T-cell (primary cell): ENCODE measurements around the gene FAAP100. TPM values are rescaled to one million over a fixed set of nuclear protein-coding genes. Genes with fewer than 3 reads are reported as not detected.

Experiments
- ATAC-seq, 4 experiments: fragments of 200-7000 bp in 3 of 4; fragments of 150-1000 bp in 1 of 4; cut with Tn5 transposase; replicated peaks in 1 of 4; 1 replicate in 3 of 4; 2 replicates in 1 of 4; pipeline ENCODE4 v1.10.0; 2021; ENCODE audit warnings: moderate library complexity in 3 of 4, mild to moderate bottlenecking in 2 of 4, moderate number of reproducible peaks in 1 of 4
- CTCF ChIA-PET, 2 donors: fragments of 300-600 bp; sonication (Branson Sonifier 250); formaldehyde crosslinking; loops; one replicate each; lab custom pipeline; 2022; ENCODE audit warnings: antibody characterized with exemption in 2 of 2; lab: Charles Lee
- POLR2A ChIA-PET, 2 donors: fragments of 300-600 bp; sonication (Branson Sonifier 250); formaldehyde crosslinking; loops; one replicate each; lab custom pipeline; 2022; ENCODE audit warnings: antibody characterized with exemption in 2 of 2; lab: Charles Lee
- DNase-seq, 35 experiments: peaks; one replicate each; pipeline versions ENCODE4 v3.0.0 to v3.0.0-alpha.2; 2013 to 2023
- H3K27ac ChIP-seq: one replicate; pipeline ENCODE4 v1.5.1; 2013; ENCODE audit warnings: low read length
- H3K27me3 ChIP-seq, 2 experiments: replicated peaks in 1 of 2; 1 replicate in 1 of 2; 2 replicates in 1 of 2; pipeline versions ENCODE4 v1.6.1 to v1.7.0; 2013; ENCODE audit warnings: low read length in 1 of 2, mixed read lengths in 1 of 2; ENCODE audit not compliant: control insufficient read depth in 2 of 2, insufficient read depth in 2 of 2; ENCODE audit errors: extremely low read depth in 1 of 2
- H3K36me3 ChIP-seq, 2 donors: 1 replicate in 1 of 2; 2 replicates in 1 of 2; pipeline versions ENCODE4 v1.6.1 to v1.7.0; 2013; ENCODE audit warnings: low read length in 1 of 2; ENCODE audit not compliant: control insufficient read depth in 2 of 2, insufficient read depth in 1 of 2; ENCODE audit errors: extremely low read depth in 1 of 2
- H3K4me1 ChIP-seq, 2 experiments: 1 replicate in 1 of 2; 2 replicates in 1 of 2; pipeline versions ENCODE4 v1.6.1 to v1.7.0; 2013; ENCODE audit warnings: low read length in 2 of 2, mixed read lengths in 1 of 2; ENCODE audit not compliant: insufficient read depth in 2 of 2, control insufficient read depth in 1 of 2; ENCODE audit errors: extremely low read depth in 1 of 2
- H3K4me3 ChIP-seq, 2 donors: 1 replicate in 1 of 2; 2 replicates in 1 of 2; pipeline versions ENCODE4 v1.5.1 to v1.7.0; 2013; ENCODE audit warnings: mild to moderate bottlenecking in 2 of 2, low read length in 1 of 2, moderate library complexity in 1 of 2; ENCODE audit not compliant: control insufficient read depth in 1 of 2; ENCODE audit errors: extremely low read depth in 1 of 2
- H3K9me3 ChIP-seq: 2 replicates; pipeline ENCODE4 v1.7.0; 2013
- H3K27ac Mint-ChIP-seq, 2 donors: one replicate each; pipeline ENCODE4 v1.8.0; 2020 to 2021; ENCODE audit warnings: mild to moderate bottlenecking in 2 of 2, mixed read lengths in 2 of 2
- H3K27me3 Mint-ChIP-seq, 2 donors: one replicate each; pipeline ENCODE4 v1.8.0; 2021 to 2022; ENCODE audit warnings: mixed read lengths in 2 of 2
- H3K36me3 Mint-ChIP-seq: one replicate; pipeline ENCODE4 v1.8.0; 2021; ENCODE audit warnings: mixed read lengths
- H3K4me1 Mint-ChIP-seq, 3 donors: one replicate each; pipeline ENCODE4 v1.8.0; 2020 to 2022; ENCODE audit warnings: mixed read lengths in 3 of 3, mild to moderate bottlenecking in 1 of 3
- H3K4me3 Mint-ChIP-seq, 3 donors: one replicate each; pipeline ENCODE4 v1.8.0; 2020 to 2022; ENCODE audit warnings: mild to moderate bottlenecking in 3 of 3, mixed read lengths in 3 of 3, moderate library complexity in 3 of 3
- H3K9me3 Mint-ChIP-seq, 3 donors: one replicate each; pipeline ENCODE4 v1.8.0; 2020 to 2022; ENCODE audit warnings: mixed read lengths in 3 of 3
- WGBS: methylation state at CpG from one replicate; pipeline ENCODE4 v1.1.5; 2013; ENCODE audit warnings: missing lambda C conversion rate; ENCODE audit not compliant: insufficient coverage; 5-methylcytosine and 5-hydroxymethylcytosine counted together
- total RNA-seq, 35 experiments: library from RNA in 6 of 35; stranded (reverse) in 6 of 35; fragments of 120-200 nt in 1 of 35; gene quantifications; one replicate each; pipeline versions ENCODE4 v1.2.1 to v1.2.4 and lab custom pipeline; 2013 to 2026

FAAP100 gene
- total RNA-seq, 5 donors from 2014 or later (not counting 1 experiment from before 2014, with no cell fraction given): 31.7 to 62.1 (median 59.0) TPM

DNA sequence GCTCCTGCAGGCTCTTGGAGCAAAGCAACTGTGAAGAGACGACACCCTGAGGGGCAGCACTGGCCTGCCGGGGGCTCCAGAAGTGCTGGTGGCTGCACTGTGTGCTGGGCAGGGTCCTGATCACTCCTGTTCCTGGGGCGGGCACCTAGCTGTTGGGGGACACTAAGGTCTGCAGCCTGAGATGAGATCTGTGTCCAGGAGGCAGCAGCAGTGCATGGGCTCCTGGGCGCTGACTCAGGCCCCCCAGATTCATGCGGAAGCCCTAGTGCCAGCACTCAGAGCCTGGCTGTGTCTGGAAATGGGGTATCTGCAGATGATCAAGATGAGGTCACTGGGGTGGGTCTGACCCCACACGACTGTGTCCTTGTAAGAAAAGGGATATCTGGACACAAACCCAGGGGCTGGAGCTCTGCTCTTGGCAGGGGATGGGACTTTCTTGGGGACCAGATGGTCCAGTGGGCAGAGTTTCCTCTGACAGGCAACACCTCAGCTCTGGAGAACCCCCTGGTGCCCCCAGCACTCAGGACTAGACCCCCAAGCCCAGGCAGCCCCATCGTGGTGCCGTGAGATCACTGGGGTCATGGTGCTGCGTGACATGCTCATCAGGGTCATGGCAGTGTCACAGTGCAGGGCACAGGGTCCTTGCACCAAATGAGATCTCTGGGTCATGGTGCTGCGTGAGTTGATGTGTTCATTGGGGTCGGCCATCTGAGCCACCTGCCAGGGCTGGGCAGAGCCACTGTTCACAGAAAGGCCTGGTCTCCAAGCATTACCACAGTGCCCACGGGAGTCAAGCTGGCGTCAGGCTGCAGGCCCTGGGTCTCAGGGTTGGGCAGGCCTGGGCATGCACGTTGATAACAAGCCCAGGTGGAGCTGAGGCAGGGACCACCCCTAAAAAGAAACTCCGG is 9.5 kb downstream of the FAAP100 start:
- H3K9me3 Mint-ChIP-seq: no peaks in the 10 kb centered on the region
- peaks cover 0 to 8% of the 10 kb centered on the region in 2 donors for H3K27me3 Mint-ChIP-seq
- Histone ChIP-seq H3K4me1 (peaks cover 0 to 1% of the 10 kb centered on the region in 2 experiments), H3K27ac (no peak overlapping the region), H3K9me3 (no peaks in the 10 kb centered on the region), H3K4me3 (no peak overlapping the region), H3K27me3 (peaks cover 0 to 16% of the 10 kb centered on the region in 2 experiments), H3K36me3 (peaks cover 37 to 58% of the 10 kb centered on the region in 2 donors)
- ChIA-PET CTCF (no interaction called here), POLR2A (no interaction called here)
- H3K4me1 Mint-ChIP-seq: peaks cover 0 to 2% (median 0%) of the 10 kb centered on the region in 3 donors
- WGBS: 93% methylated on average over 15 of the region's 15 CpGs
- no peak for DNase-seq
- no peak for ATAC-seq
- H3K27ac Mint-ChIP-seq: no peak overlapping the region
- no peak overlapping the region for H3K4me3 Mint-ChIP-seq
- H3K36me3 Mint-ChIP-seq: peaks cover 22% of the 10 kb centered on the region

DNA sequence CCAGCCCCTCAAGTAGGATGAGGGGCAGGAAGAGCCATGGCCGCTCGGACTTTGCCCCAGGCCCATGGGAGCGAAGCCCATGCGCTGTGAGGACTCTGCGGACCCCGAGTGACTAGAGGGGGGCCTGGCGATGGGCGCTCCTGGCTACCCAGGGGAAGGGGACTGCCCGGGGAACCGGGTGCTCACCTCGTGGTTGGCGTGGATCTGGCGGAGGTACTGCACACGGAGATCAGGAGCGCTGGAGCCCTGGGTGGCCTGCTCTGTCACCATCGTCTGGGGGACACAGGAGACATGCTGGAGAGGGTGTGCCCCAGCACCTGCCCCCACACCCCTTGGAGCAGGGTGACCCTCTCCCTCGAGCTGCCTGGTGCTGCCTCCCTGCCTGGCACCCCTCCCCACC is 11.0 kb downstream of the FAAP100 start:
- ChIA-PET CTCF (no interaction called here), POLR2A (no interaction called here)
- Mint-ChIP-seq H3K9me3 (no peaks in the 10 kb centered on the region), H3K4me1 (peaks cover 0 to 2% (median 0%) of the 10 kb centered on the region in 3 donors), H3K4me3 (no peak overlapping the region), H3K27ac (no peak overlapping the region), H3K36me3 (peaks cover 17% of the 10 kb centered on the region), H3K27me3 (peaks cover 0 to 13% of the 10 kb centered on the region in 2 donors)
- Histone ChIP-seq H3K9me3 (no peaks in the 10 kb centered on the region), H3K27me3 (peaks cover 5 to 30% of the 10 kb centered on the region in 2 experiments), H3K4me1 (peaks cover 0 to 16% of the 10 kb centered on the region in 2 experiments), H3K36me3 (peaks cover 27 to 43% of the 10 kb centered on the region in 2 donors), H3K27ac (no peak overlapping the region), H3K4me3 (no peak overlapping the region)
- no peak for ATAC-seq
- DNase-seq: no peak
- 98% methylated on average over 16 of the region's 17 CpGs for WGBS

DNA sequence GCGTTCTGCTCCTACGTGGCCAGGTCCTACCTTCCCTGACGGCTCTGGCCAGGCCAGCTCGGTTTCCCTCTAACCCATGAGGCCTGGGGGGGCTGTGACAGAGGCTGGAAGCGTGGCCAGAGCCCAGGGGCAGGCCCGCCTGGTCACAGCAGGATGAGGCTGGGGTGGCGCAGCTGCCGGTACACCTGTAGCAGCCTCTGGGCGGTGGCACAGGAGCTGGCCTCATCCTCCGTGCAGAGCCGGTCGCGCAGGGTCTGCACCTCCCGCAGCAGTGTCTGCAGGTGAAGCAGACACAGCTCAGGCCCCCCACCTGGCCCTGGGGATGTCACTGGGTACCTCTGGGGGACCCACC is 11.5 kb downstream of the FAAP100 start:
- ChIA-PET CTCF (no interaction called here), POLR2A (no interaction called here)
- Histone ChIP-seq H3K36me3 (peaks cover 22 to 39% of the 10 kb centered on the region in 2 donors), H3K4me3 (no peak overlapping the region), H3K9me3 (no peaks in the 10 kb centered on the region), H3K4me1 (peaks cover 0 to 16% of the 10 kb centered on the region in 2 experiments), H3K27ac (no peak overlapping the region), H3K27me3 (peaks cover 8 to 35% of the 10 kb centered on the region in 2 experiments)
- H3K36me3 Mint-ChIP-seq: peaks cover 16% of the 10 kb centered on the region
- ATAC-seq (no peak), DNase-seq (no peak)
- H3K4me1 Mint-ChIP-seq: peaks cover 0 to 3% (median 0%) of the 10 kb centered on the region in 3 donors
- H3K4me3 Mint-ChIP-seq: no peak overlapping the region
- no peak overlapping the region for H3K27ac Mint-ChIP-seq
- peaks cover 4 to 17% of the 10 kb centered on the region in 2 donors for H3K27me3 Mint-ChIP-seq
- 97% methylated on average over 14 of the region's 14 CpGs for WGBS
- no peaks in the 10 kb centered on the region for H3K9me3 Mint-ChIP-seq

DNA sequence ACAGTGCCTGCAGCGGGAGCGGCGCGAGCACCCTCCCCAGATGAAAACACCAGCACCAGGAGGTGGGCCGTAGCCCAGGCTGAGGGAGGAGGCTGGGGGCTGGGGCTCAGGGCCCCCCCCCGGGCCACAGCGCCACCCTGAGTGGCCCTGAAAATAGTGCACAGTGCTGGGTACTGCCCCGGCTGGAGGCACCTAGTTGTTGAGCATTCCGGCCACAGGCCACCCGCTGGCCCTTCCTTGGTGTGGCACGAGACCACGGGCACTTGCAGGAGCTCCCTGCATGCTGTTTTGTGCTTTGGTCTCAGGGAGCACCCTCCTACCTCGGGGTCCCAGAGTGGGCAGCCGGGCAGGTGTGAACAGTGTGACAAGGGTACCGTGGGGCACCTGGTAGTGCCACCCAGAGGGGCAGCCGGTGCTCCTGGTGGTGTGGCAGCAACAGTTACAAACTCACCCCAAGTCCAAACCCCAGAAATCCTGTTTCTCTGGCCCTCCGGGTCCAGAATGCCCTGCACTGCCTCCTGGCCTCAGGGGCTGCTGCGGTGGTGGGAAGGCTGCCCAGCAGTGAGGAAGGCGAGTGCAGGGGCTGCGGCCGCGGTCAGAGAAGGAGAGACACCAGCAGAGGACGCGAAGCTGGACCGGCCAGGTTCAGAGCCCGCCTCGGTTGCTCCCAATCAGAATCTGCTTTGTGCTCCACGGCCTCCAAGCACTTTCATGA is 12.0 kb downstream of the FAAP100 start:
- no peaks in the 10 kb centered on the region for H3K9me3 Mint-ChIP-seq
- H3K27ac ChIP-seq: no peak overlapping the region
- no peak overlapping the region for H3K4me3 Mint-ChIP-seq
- H3K27me3 Mint-ChIP-seq: peaks cover 8 to 17% of the 10 kb centered on the region in 2 donors
- no peak overlapping the region for H3K27ac Mint-ChIP-seq
- peaks cover 16% of the 10 kb centered on the region for H3K36me3 Mint-ChIP-seq
- ChIA-PET CTCF (no interaction called here), POLR2A (no interaction called here)
- peaks cover 0 to 16% of the 10 kb centered on the region in 2 experiments for H3K4me1 ChIP-seq
- peaks cover 0 to 3% (median 0%) of the 10 kb centered on the region in 3 donors for H3K4me1 Mint-ChIP-seq
- WGBS: 94% methylated on average over 19 of the region's 28 CpGs
- peaks cover 8 to 38% of the 10 kb centered on the region in 2 experiments for H3K27me3 ChIP-seq
- H3K4me3 ChIP-seq: no peak overlapping the region
- peaks cover 17 to 36% of the 10 kb centered on the region in 2 donors for H3K36me3 ChIP-seq
- no peak for DNase-seq
- no peaks in the 10 kb centered on the region for H3K9me3 ChIP-seq
- ATAC-seq: no peak

DNA sequence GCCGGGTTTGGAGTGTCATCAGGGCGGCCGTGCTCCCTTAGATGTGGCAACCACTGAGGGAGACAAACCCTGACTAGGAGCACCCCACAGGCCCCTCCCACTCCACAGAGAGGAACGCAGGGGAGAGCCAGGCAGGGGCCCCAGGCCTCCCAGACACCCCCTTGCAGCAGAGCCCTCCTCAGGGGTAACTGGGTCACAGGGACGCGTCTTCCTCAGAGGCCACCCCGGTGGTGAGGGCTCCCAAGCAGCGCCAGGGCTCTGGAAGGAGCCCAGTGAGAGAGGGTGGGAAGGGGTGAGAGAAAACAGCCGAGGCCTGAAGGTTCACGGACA is 12.6 kb downstream of the FAAP100 start:
- H3K4me1 ChIP-seq: peaks cover 0 to 16% of the 10 kb centered on the region in 2 experiments
- Mint-ChIP-seq H3K36me3 (peaks cover 16% of the 10 kb centered on the region), H3K4me3 (no peak overlapping the region), H3K27ac (no peak overlapping the region), H3K4me1 (peaks cover 0 to 3% (median 0%) of the 10 kb centered on the region in 3 donors), H3K27me3 (peaks cover 12 to 17% of the 10 kb centered on the region in 2 donors), H3K9me3 (no peaks in the 10 kb centered on the region)
- ATAC-seq (no peak), DNase-seq (no peak)
- POLR2A ChIA-PET: no interaction called here
- CTCF ChIA-PET: no interaction called here
- peaks cover 12 to 34% of the 10 kb centered on the region in 2 donors for H3K36me3 ChIP-seq
- no peaks in the 10 kb centered on the region for H3K9me3 ChIP-seq
- peaks cover 8 to 44% of the 10 kb centered on the region in 2 experiments for H3K27me3 ChIP-seq
- H3K4me3 ChIP-seq: no peak overlapping the region
- 96% methylated on average over 5 of the region's 10 CpGs for WGBS
- H3K27ac ChIP-seq: no peak overlapping the region
